Measurements from ENCODE around the gene THEMIS. TPM values are rescaled to one million over a fixed set of nuclear protein-coding genes. Genes with fewer than 3 reads are reported as not detected.
"Not testable (repeated sequence)": the region's sequence is repeated elsewhere in the genome, so short reads cannot be mapped to it uniquely, and the experiment has no call there.

THEMIS gene
- total and polyA plus RNA-seq, 2 experiments from 2014 or later, result 0.05 to 0.11 TPM

DNA sequence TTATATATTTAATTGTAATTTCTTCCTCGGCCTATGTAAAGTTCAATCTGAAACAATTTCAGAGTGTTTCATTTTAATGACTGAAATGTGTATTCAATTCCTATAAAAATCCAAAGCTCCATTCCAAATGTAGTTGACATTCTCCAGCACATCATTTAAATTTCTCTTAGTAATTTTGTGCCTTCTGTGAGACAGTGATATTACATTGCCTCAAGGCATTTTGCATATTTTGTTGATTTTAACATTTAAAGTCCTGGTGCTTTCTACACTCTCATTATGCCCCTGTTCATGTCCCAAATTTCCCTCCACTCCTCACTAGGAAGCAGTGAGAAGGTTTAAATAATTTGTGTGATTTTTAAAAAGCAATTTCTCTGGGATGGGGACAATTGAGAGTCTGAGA lies 34.1 kb upstream of the THEMIS start:
- WGBS, 2 experiments (ENCODE audit: low coverage in 1 of 2, low lambda C conversion rate in 2 of 2, missing lambda C conversion rate in 2 of 2), result 9 to 22% methylated on average over 1 of the region's 1 CpG
- Histone ChIP-seq H3K9me3 (ENCODE audit: low read depth) (no peaks in the 10 kb centered on the region), H3K9ac (no peak overlapping the region), H3K27me3 (replicated peaks; ENCODE audit: insufficient read depth) (no peaks in the 10 kb centered on the region), H3K4me2 (ENCODE audit: unreplicated experiment) (no peak overlapping the region), H3K9me2 (ENCODE audit: insufficient read depth) (no peaks in the 10 kb centered on the region), H3F3A (ENCODE audit: insufficient read depth) (no peaks in the 10 kb centered on the region), H4K20me1 (ENCODE audit: insufficient read depth) (no peaks in the 10 kb centered on the region), H3K4me3 (no peak overlapping the region), H3K79me2 (ENCODE audit: insufficient read depth) (no peaks in the 10 kb centered on the region), H3K36me3 (ENCODE audit: low read depth) (no peaks in the 10 kb centered on the region), H3K4me1 (ENCODE audit: insufficient read depth) (peaks cover 16% of the 10 kb centered on the region), H2AFZ (no peak overlapping the region), H3K27ac (no peak overlapping the region)
- DNase-seq, result no peak
- in situ Hi-C loops (cut with MboI), result no loop called here
- no peak for TF ChIP-seq EZH2phosphoT487 (IDR thresholded peaks at IDR 0.05; ENCODE audit: insufficient read depth, low read depth)
- no peak for TF ChIP-seq EZH2 (IDR thresholded peaks at IDR 0.05; ENCODE audit: insufficient read depth, poor library complexity, severe bottlenecking)

DNA sequence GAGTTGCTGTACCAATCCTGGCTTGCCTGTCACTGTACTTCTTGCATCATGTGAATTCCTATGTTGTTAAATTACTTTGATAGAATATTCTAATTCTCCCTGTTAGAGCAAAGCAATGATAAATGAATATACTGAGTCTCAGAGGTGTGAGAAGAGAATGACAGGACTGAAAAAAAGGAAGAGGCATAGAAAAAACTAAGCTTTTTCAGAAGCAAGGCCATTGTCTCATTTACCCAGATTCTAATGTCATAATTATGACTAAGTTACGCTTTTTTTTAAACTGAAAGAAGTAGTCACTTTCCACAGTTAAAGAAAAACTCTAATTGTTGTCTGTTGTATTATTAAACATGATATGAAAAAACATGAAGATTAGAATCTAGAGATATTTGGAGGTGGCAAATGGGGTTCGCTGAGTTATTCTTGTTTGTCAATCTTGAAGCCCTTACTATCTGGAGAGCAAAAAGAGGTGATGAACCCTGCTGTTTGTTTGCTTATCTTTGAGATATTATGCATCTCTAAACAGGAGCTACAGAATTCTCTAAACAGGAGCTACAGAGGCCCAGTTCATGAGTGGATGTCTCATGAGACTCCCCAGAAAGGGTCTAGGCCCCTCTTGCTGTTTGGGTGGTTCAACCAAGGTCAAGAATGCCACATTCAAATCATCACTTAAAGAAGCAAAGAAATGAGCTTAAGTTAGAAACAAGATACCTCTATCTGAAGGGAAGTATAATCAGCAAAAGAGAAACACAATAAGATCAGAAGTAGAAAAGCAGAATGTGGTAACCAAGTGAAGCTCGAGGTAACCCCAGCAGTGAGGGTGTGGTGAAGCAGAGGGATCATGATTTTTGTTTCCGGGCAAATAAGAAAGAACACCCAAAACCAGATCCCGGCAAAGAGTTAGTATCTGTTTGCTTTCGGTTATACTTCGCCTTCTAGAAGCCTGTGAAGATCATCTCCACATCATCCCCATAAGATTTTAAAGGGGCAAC lies 33.3 kb upstream of the THEMIS start:
- in situ Hi-C loops (cut with MboI), result no loop called here
- 77 to 80% methylated on average over 7 of the region's 7 CpGs for WGBS, 2 experiments (ENCODE audit: low coverage in 1 of 2, low lambda C conversion rate in 2 of 2, missing lambda C conversion rate in 2 of 2)
- no peak overlapping the region for H3K4me2 ChIP-seq (ENCODE audit: unreplicated experiment)

GRCh38 chr6:127933137-127933536 lies 32.3 kb upstream of the THEMIS start:
- no peak overlapping the region for H2AFZ ChIP-seq
- H3K27me3 ChIP-seq (replicated peaks; ENCODE audit: insufficient read depth), result no peaks in the 10 kb centered on the region
- H3K79me2 ChIP-seq (ENCODE audit: insufficient read depth), result no peaks in the 10 kb centered on the region
- no peak overlapping the region for H3K27ac ChIP-seq
- H3F3A ChIP-seq (ENCODE audit: insufficient read depth), result no peaks in the 10 kb centered on the region
- no peak overlapping the region for H3K9ac ChIP-seq
- no peak overlapping the region for H3K4me3 ChIP-seq
- H3K4me2 ChIP-seq (ENCODE audit: unreplicated experiment), result no peak overlapping the region
- TF ChIP-seq EZH2 (IDR thresholded peaks at IDR 0.05; ENCODE audit: insufficient read depth, poor library complexity, severe bottlenecking) (no peak), EZH2phosphoT487 (IDR thresholded peaks at IDR 0.05; ENCODE audit: insufficient read depth, low read depth) (no peak)
- in situ Hi-C loops (cut with MboI), result no loop called here
- H3K36me3 ChIP-seq (ENCODE audit: low read depth), result no peaks in the 10 kb centered on the region
- H3K9me2 ChIP-seq (ENCODE audit: insufficient read depth), result no peaks in the 10 kb centered on the region
- H3K4me1 ChIP-seq (ENCODE audit: insufficient read depth), result no peaks in the 10 kb centered on the region
- H4K20me1 ChIP-seq (ENCODE audit: insufficient read depth), result no peaks in the 10 kb centered on the region
- DNase-seq, result no peak
- 50 to 56% methylated on average over 1 of the region's 1 CpG for WGBS, 2 experiments (ENCODE audit: low coverage in 1 of 2, low lambda C conversion rate in 2 of 2, missing lambda C conversion rate in 2 of 2)
- no peaks in the 10 kb centered on the region for H3K9me3 ChIP-seq (ENCODE audit: low read depth)

More for the DNA sequence above, 33.3 kb upstream of the THEMIS start:
- H3K9me2 ChIP-seq (ENCODE audit: insufficient read depth), result no peaks in the 10 kb centered on the region
- no peak overlapping the region for H3K9ac ChIP-seq
- DNase-seq, result no peak
- no peak overlapping the region for H3K4me3 ChIP-seq
- H2AFZ ChIP-seq, result no peak overlapping the region
- no peaks in the 10 kb centered on the region for H3F3A ChIP-seq (ENCODE audit: insufficient read depth)
- peaks cover 8% of the 10 kb centered on the region for H3K4me1 ChIP-seq (ENCODE audit: insufficient read depth)
- no peak overlapping the region for H3K27ac ChIP-seq
- no peaks in the 10 kb centered on the region for H3K36me3 ChIP-seq (ENCODE audit: low read depth)
- H3K9me3 ChIP-seq (ENCODE audit: low read depth), result no peaks in the 10 kb centered on the region
- no peaks in the 10 kb centered on the region for H3K27me3 ChIP-seq (replicated peaks; ENCODE audit: insufficient read depth)
- TF ChIP-seq EZH2phosphoT487 (IDR thresholded peaks at IDR 0.05; ENCODE audit: insufficient read depth, low read depth) (no peak), EZH2 (IDR thresholded peaks at IDR 0.05; ENCODE audit: insufficient read depth, poor library complexity, severe bottlenecking) (no peak)
- no peaks in the 10 kb centered on the region for H4K20me1 ChIP-seq (ENCODE audit: insufficient read depth)
- H3K79me2 ChIP-seq (ENCODE audit: insufficient read depth), result no peaks in the 10 kb centered on the region

GRCh38 chr6:127932708-127933107 lies 31.9 kb upstream of the THEMIS start:
- H3K9me2 ChIP-seq (ENCODE audit: insufficient read depth), result no peaks in the 10 kb centered on the region
- no peak overlapping the region for H3K27ac ChIP-seq
- H3K9ac ChIP-seq, result no peak overlapping the region
- H3K36me3 ChIP-seq (ENCODE audit: low read depth), result no peaks in the 10 kb centered on the region
- H3F3A ChIP-seq (ENCODE audit: insufficient read depth), result no peaks in the 10 kb centered on the region
- in situ Hi-C loops (cut with MboI), result no loop called here
- DNase-seq, result no peak
- no peaks in the 10 kb centered on the region for H3K27me3 ChIP-seq (replicated peaks; ENCODE audit: insufficient read depth)
- TF ChIP-seq EZH2phosphoT487 (IDR thresholded peaks at IDR 0.05; ENCODE audit: insufficient read depth, low read depth) (no peak), EZH2 (IDR thresholded peaks at IDR 0.05; ENCODE audit: insufficient read depth, poor library complexity, severe bottlenecking) (no peak)
- H4K20me1 ChIP-seq (ENCODE audit: insufficient read depth), result no peaks in the 10 kb centered on the region
- H3K4me2 ChIP-seq (ENCODE audit: unreplicated experiment), result no peak overlapping the region
- H3K4me3 ChIP-seq, result no peak overlapping the region
- no peaks in the 10 kb centered on the region for H3K79me2 ChIP-seq (ENCODE audit: insufficient read depth)
- H3K9me3 ChIP-seq (ENCODE audit: low read depth), result no peaks in the 10 kb centered on the region
- WGBS, 2 experiments (ENCODE audit: low coverage in 1 of 2, low lambda C conversion rate in 2 of 2, missing lambda C conversion rate in 2 of 2), result 54 to 60% methylated on average over 5 of the region's 5 CpGs
- no peaks in the 10 kb centered on the region for H3K4me1 ChIP-seq (ENCODE audit: insufficient read depth)
- no peak overlapping the region for H2AFZ ChIP-seq

DNA sequence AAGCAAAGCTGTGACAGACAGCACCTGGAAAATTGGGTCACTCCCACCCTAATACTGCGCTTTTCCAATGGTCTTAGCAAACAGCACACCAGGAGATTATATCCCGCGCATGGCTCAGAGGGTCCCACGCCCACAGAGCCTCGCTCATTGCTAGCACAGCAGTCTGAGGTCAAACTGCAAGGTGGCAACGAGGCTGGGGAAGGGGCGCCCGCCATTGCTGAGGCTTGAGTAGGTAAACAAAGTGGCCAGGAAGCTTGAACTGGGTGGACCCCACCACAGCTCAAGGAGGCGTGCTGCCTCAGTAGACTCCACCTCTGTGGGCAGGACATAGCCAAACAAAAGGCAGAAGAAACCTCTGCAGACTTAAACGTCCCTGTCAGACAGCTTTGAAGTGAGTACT lies 25.6 kb upstream of the THEMIS start:
- H3K27ac ChIP-seq; H3K4me2 ChIP-seq (ENCODE audit: unreplicated experiment); H4K20me1 ChIP-seq (ENCODE audit: insufficient read depth); H3K9me3 ChIP-seq (ENCODE audit: low read depth); DNase-seq; H3K4me1 ChIP-seq (ENCODE audit: insufficient read depth); H3K36me3 ChIP-seq (ENCODE audit: low read depth); in situ Hi-C loops (cut with MboI); H2AFZ ChIP-seq; H3K79me2 ChIP-seq (ENCODE audit: insufficient read depth); H3K9ac ChIP-seq; H3K4me3 ChIP-seq; H3F3A ChIP-seq (ENCODE audit: insufficient read depth); H3K27me3 ChIP-seq (replicated peaks; ENCODE audit: insufficient read depth); H3K9me2 ChIP-seq (ENCODE audit: insufficient read depth): not testable (repeated sequence)
- WGBS, 2 experiments (ENCODE audit: low coverage in 1 of 2, low lambda C conversion rate in 2 of 2, missing lambda C conversion rate in 2 of 2), result 64 to 71% methylated on average over 10 of the region's 10 CpGs

Measured in GM23248 (cell line).